ENCODE data around the gene KRT13. TPM values are rescaled to one million over a fixed set of nuclear protein-coding genes. Genes with fewer than 3 reads are reported as not detected.

Gene KRT13
- total and polyA plus RNA-seq, 2 experiments from 2014 or later: not detected

GRCh38 chr17:41523787-41524186, 18.4 kb upstream of the KRT13 start (continued):
- TF ChIP-seq POLR2AphosphoS5 (IDR thresholded peaks at IDR 0.05; ENCODE audit: low read depth) (no peak), NANOG (IDR thresholded peaks at IDR 0.05; ENCODE audit: borderline replicate concordance) (no peak), JUNB (IDR thresholded peaks at IDR 0.05; ENCODE audit: unreplicated experiment) (no peak), REST (IDR thresholded peaks at IDR 0.05; ENCODE audit: unreplicated experiment) (no peak), ZNF331 (CRISPR knock-in tag; IDR thresholded peaks at IDR 0.05; ENCODE audit: low read depth) (no peak), ZNF114 (CRISPR knock-in tag; IDR thresholded peaks at IDR 0.05) (no peak), EZH2phosphoT487 (IDR thresholded peaks at IDR 0.05; ENCODE audit: unreplicated experiment) (no peak), CREB1 (CRISPR knock-in tag; IDR thresholded peaks at IDR 0.05; ENCODE audit: low read depth) (no peak)
- TF ChIP-seq, protein P1, sequence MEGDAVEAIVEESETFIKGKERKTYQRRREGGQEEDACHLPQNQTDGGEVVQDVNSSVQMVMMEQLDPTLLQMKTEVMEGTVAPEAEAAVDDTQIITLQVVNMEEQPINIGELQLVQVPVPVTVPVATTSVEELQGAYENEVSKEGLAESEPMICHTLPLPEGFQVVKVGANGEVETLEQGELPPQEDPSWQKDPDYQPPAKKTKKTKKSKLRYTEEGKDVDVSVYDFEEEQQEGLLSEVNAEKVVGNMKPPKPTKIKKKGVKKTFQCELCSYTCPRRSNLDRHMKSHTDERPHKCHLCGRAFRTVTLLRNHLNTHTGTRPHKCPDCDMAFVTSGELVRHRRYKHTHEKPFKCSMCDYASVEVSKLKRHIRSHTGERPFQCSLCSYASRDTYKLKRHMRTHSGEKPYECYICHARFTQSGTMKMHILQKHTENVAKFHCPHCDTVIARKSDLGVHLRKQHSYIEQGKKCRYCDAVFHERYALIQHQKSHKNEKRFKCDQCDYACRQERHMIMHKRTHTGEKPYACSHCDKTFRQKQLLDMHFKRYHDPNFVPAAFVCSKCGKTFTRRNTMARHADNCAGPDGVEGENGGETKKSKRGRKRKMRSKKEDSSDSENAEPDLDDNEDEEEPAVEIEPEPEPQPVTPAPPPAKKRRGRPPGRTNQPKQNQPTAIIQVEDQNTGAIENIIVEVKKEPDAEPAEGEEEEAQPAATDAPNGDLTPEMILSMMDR (conservative IDR thresholded peaks at IDR 0.05; ENCODE audit: low read depth in 2 of 2): no peak

- peaks cover 40% of the 10 kb centered on the region for H3K36me3 Mint-ChIP-seq (ENCODE audit: low read depth)
- 0 out of 2 replicates have a peak, but pooled peaks cover 9% of the 10 kb centered on the region for H3K36me3 ChIP-seq (ENCODE audit: insufficient read depth)
- H3K4me3 ChIP-seq: no peak overlapping the region
- H3K4me2 ChIP-seq: no peak overlapping the region
- H4K20me1 ChIP-seq (replicated peaks; ENCODE audit: insufficient read depth): peaks cover 9% of the 10 kb centered on the region; the same call in 1 of the 2 replicates
- H3K27ac Mint-ChIP-seq: no peak overlapping the region
- H3K4me1 ChIP-seq (ENCODE audit: insufficient read depth): peaks cover 12% of the 10 kb centered on the region; the same call in 1 of the 2 replicates
- H3K4me1 Mint-ChIP-seq: peaks cover 30% of the 10 kb centered on the region
- no peaks in the 10 kb centered on the region for H3K27me3 ChIP-seq (ENCODE audit: insufficient read depth)
- H3K9me2 ChIP-seq (ENCODE audit: insufficient read depth): no peaks in the 10 kb centered on the region
- 0 out of 2 replicates have a peak, but pooled peaks cover 4% of the 10 kb centered on the region for H3F3A ChIP-seq (replicated peaks; ENCODE audit: low read depth)
- H3K4me3 Mint-ChIP-seq: no peak overlapping the region
- peaks cover 14% of the 10 kb centered on the region for H3K27me3 Mint-ChIP-seq (ENCODE audit: insufficient read depth, low read depth, poor library complexity)
- no peak overlapping the region for H2AFZ ChIP-seq
- no peak overlapping the region for H3K27ac ChIP-seq (ENCODE audit: low read depth)
- peaks cover 11% of the 10 kb centered on the region for H3K79me2 ChIP-seq (replicated peaks; ENCODE audit: insufficient read depth)
- ATAC-seq: no peak
- no peak for DNase-seq (ENCODE audit: low spot score)
- no peaks in the 10 kb centered on the region; the same call in 2 of the 3 replicates for H3K9me3 Mint-ChIP-seq
- TF ChIP-seq NANOG (IDR thresholded peaks at IDR 0.05; ENCODE audit: borderline replicate concordance): no peak
- no peak for TF ChIP-seq ZNF462 (CRISPR knock-in tag; IDR thresholded peaks at IDR 0.05)
- TF ChIP-seq JUNB (IDR thresholded peaks at IDR 0.05; ENCODE audit: unreplicated experiment): no peak
- TF ChIP-seq REST (IDR thresholded peaks at IDR 0.05; ENCODE audit: unreplicated experiment): no peak
- no peak for TF ChIP-seq EZH2phosphoT487 (IDR thresholded peaks at IDR 0.05; ENCODE audit: unreplicated experiment)
Measured at GRCh38 chr17:41523225-41523593, 17.8 kb upstream of the KRT13 start.
